NK-92 (cell line): Measurements from ENCODE around the gene CNPPD1.

ENCODE experiments used
- DNase-seq: peaks from one replicate; lab custom pipeline; 2025; ENCODE audit not compliant: unreplicated experiment; lab: John Stamatoyannopoulos, UW

CNPPD1 gene

GRCh38 chr2:219176818-219177551, at the start of gene CNPPD1:
Gene CNPPD1 (minus strand): TSS chr2:219176925. CDS start chr2:219176828, 97 bp downstream.
- no peak for DNase-seq

GRCh38 chr2:219225350-219225749, 48.6 kb upstream of the CNPPD1 start:
- no peak for DNase-seq

GRCh38 chr2:219223831-219224610, 47.3 kb upstream of the CNPPD1 start:
- no peak for DNase-seq

- DNase-seq = no peak
Observed at GRCh38 chr2:219221957-219222518, 45.3 kb upstream of the CNPPD1 start.

- DNase-seq = no peak
Observed at GRCh38 chr2:219220652-219221402, 44.1 kb upstream of the CNPPD1 start.

- no peak for DNase-seq
Observed at GRCh38 chr2:219219784-219220532, 43.2 kb upstream of the CNPPD1 start.

GRCh38 chr2:219218732-219219701, 42.3 kb upstream of the CNPPD1 start, which contains the start of gene ABCB6:
Gene ABCB6 (minus strand): TSS chr2:219218958. CDS start chr2:219218673, 285 bp downstream.
- peak; percentile 33 for DNase-seq

GRCh38 chr2:219218217-219218731, 41.5 kb upstream of the CNPPD1 start:
- DNase-seq = no peak

- DNase-seq = no peak
Observed at GRCh38 chr2:219216535-219216915, 39.8 kb upstream of the CNPPD1 start.

- no peak for DNase-seq
Observed at GRCh38 chr2:219215871-219216534, 39.3 kb upstream of the CNPPD1 start.

- DNase-seq = no peak
Observed at GRCh38 chr2:219214786-219215185, 38.1 kb upstream of the CNPPD1 start.

- no peak for DNase-seq
Observed at GRCh38 chr2:219214141-219214540, 37.4 kb upstream of the CNPPD1 start.

GRCh38 chr2:219213486-219214071, 36.9 kb upstream of the CNPPD1 start:
- DNase-seq = no peak

GRCh38 chr2:219213026-219213415, 36.3 kb upstream of the CNPPD1 start:
- DNase-seq = no peak

- DNase-seq = no peak
Observed at GRCh38 chr2:219210886-219211362, 34.2 kb upstream of the CNPPD1 start.

GRCh38 chr2:219210196-219210885, 33.6 kb upstream of the CNPPD1 start:
- DNase-seq = no peak
